Adrenal gland (tissue), 12 donors: ENCODE results near the gene PCSK4. TPM values are rescaled to one million over a fixed set of nuclear protein-coding genes. Genes with fewer than 3 reads are reported as not detected.

ENCODE experiments used
- DNase-seq, 7 donors: peaks; one replicate each; pipeline ENCODE4 v3.0.0-alpha.2; 2019 to 2020
- H3K27ac ChIP-seq, 5 donors: fragments of 200-600 bp; sonication (generic) in 4 of 5; 1 replicate in 3 of 5; 2 replicates in 2 of 5; pipeline versions ENCODE4 v1.5.1 to v1.8.0; 2016 to 2020; ENCODE audit warnings: mild to moderate bottlenecking in 1 of 5
- H3K27me3 ChIP-seq: fragments of 200-600 bp; 2 replicates; pipeline ENCODE4 v1.8.0; 2021
- H3K36me3 ChIP-seq, 2 donors: fragments of 200-600 bp; replicated peaks in 1 of 2; 1 replicate in 1 of 2; 2 replicates in 1 of 2; pipeline versions ENCODE4 v1.5.1 to v1.8.0; 2018 to 2022
- H3K4me1 ChIP-seq, 2 donors: fragments of 200-600 bp; replicated peaks in 1 of 2; 1 replicate in 1 of 2; 2 replicates in 1 of 2; pipeline versions ENCODE4 v1.5.1 to v1.8.0; 2018 to 2021
- H3K4me3 ChIP-seq, 4 donors: fragments of 200-600 bp; sonication (generic) in 3 of 4; one replicate each; pipeline ENCODE4 v1.5.1; 2016 to 2018
- H3K9me3 ChIP-seq, 3 donors: fragments of 200-600 bp; sonication (generic) in 1 of 3; replicated peaks in 1 of 3; 1 replicate in 2 of 3; 2 replicates in 1 of 3; pipeline versions ENCODE4 v1.5.1 to v1.8.0; 2016 to 2021
- CTCF ChIP-seq, 6 experiments: fragments of 450-650 bp in 4 of 6; fragments of 200-600 bp in 2 of 6; sonication (generic) in 1 of 6; IDR thresholded peaks; 1 replicate in 5 of 6; 2 replicates in 1 of 6; pipeline versions ENCODE4 v1.5.1 to v1.8.0; 2016 to 2021; ENCODE audit warnings: antibody characterized with exemption in 6 of 6, mild to moderate bottlenecking in 2 of 6, moderate library complexity in 1 of 6
- POLR2A ChIP-seq, 2 donors: fragments of 450-650 bp; IDR thresholded peaks; one replicate each; pipeline ENCODE4 v1.6.1; 2017; ENCODE audit warnings: antibody characterized with exemption in 2 of 2, mild to moderate bottlenecking in 2 of 2, moderate library complexity in 1 of 2
- WGBS, 4 donors: extraction: QIAGEN DNeasy Blood & Tissue Kit in 2 of 4; methylation state at CpG; one replicate each; pipeline versions ENCODE4 v1.1.5 to v1.1.7; 2013 to 2017; 5-methylcytosine and 5-hydroxymethylcytosine counted together
- intact Hi-C, 2 donors: fragments of 100-400 bp; cut with DNase I; formaldehyde crosslinking; loops; one replicate each; pipeline versions ENCODE4 v1.14.1 to v1.15.0; 2022 to 2023
- polyA plus RNA-seq, 3 donors: library from polyadenylated mRNA; stranded (reverse); fragments of 200-250 nt in 2 of 3; fragments of 350-450 nt in 1 of 3; fragmentation: Illumina TruSeq in 1 of 3; extraction: RNeasy Lipid Tissue Mini Kit (QIAGEN cat#74804) in 1 of 3; gene quantifications; one replicate each; pipeline ENCODE4 v1.2.3, GENCODE V29; 2013 to 2014
- total RNA-seq, 9 donors: library from RNA; depleted of rRNA in 4 of 9; stranded (reverse); fragments of >200 nt in 4 of 9; fragments of 120-200 nt in 1 of 9; fragmentation: NEBNext Ultra II Directional in 1 of 9; extraction: Animal tissue kit (Norgen Biotek cat#: 25700) in 1 of 9; gene quantifications; one replicate each; pipeline versions ENCODE4 v1.1.0 to v1.2.4, GENCODE V29; 2013 to 2023
- donor health status: healthy with polysubstance abuse.
- donor health status: Bipolar disorder and iron deficiency.
- donor health status: DM: yes; HTN: yes; CAD: no.
- donor health status: DM: no; HTN: no; CAD: no.
- donor health status: DM: no; HTN: no; CAD: no.
- donor health status: DM: yes; HTN: yes; CAD: no.

PCSK4 gene
- total and polyA plus RNA-seq, 12 donors: 1.2 to 29.7 (median 4.8) TPM

GRCh38 chr19:1486720-1487575 is 3.2 kb downstream of the PCSK4 start:
- Histone ChIP-seq H3K27me3 (no peaks in the 10 kb centered on the region), H3K9me3 (no peaks in the 10 kb centered on the region), H3K4me3 (no peak overlapping the region), H3K27ac (no peak overlapping the region), H3K36me3 (no peaks in the 10 kb centered on the region), H3K4me1 (peaks cover 6 to 15% of the 10 kb centered on the region in 2 donors)
- intact Hi-C loops: no loop called here
- no peak for TF ChIP-seq POLR2A (IDR thresholded peaks at IDR 0.05)
- WGBS, 4 donors: 92 to 96% (median 95%) methylated on average over 30 to 56 of the region's 56 CpGs
- DNase-seq: peak in 1 of 7 donors; percentile 23

GRCh38 chr19:1483979-1484428 is 6.1 kb downstream of the PCSK4 start:
- DNase-seq: peak in 1 of 7 donors; percentile 12
- Histone ChIP-seq H3K4me1 (peaks cover 0 to 5% of the 10 kb centered on the region in 2 donors), H3K9me3 (no peaks in the 10 kb centered on the region), H3K4me3 (no peak overlapping the region), H3K36me3 (no peaks in the 10 kb centered on the region), H3K27me3 (no peaks in the 10 kb centered on the region), H3K27ac (no peak overlapping the region)
- WGBS, 4 donors: 87 to 100% (median 90%) methylated on average over 1 to 23 of the region's 23 CpGs
- TF ChIP-seq CTCF (IDR thresholded peaks at IDR 0.05) (no peak), POLR2A (IDR thresholded peaks at IDR 0.05) (no peak)
- intact Hi-C loops: no loop called here

GRCh38 chr19:1483131-1483978 is 6.8 kb downstream of the PCSK4 start:
- H3K27ac ChIP-seq: no peak overlapping the region
- no peak overlapping the region for H3K4me3 ChIP-seq
- TF ChIP-seq POLR2A (IDR thresholded peaks at IDR 0.05) (no peak), CTCF (IDR thresholded peaks at IDR 0.05) (no peak)
- WGBS, 4 donors: 87 to 93% (median 91%) methylated on average over 15 to 77 of the region's 77 CpGs
- intact Hi-C loops: no loop called here
- H3K27me3 ChIP-seq: no peaks in the 10 kb centered on the region
- H3K4me1 ChIP-seq: peaks cover 2 to 8% of the 10 kb centered on the region in 2 donors
- no peaks in the 10 kb centered on the region for H3K36me3 ChIP-seq
- no peaks in the 10 kb centered on the region for H3K9me3 ChIP-seq
- peak in 1 of 7 donors; percentile 14 for DNase-seq

GRCh38 chr19:1482361-1483130 is 7.6 kb downstream of the PCSK4 start:
- no peak for TF ChIP-seq POLR2A (IDR thresholded peaks at IDR 0.05)
- TF ChIP-seq CTCF (IDR thresholded peaks at IDR 0.05): no peak
- 68 to 79% (median 78%) methylated on average over 12 to 37 of the region's 37 CpGs for WGBS, 4 donors
- intact Hi-C loops: no loop called here
- Histone ChIP-seq H3K4me3 (no peak overlapping the region), H3K4me1 (peaks cover 8 to 16% of the 10 kb centered on the region in 2 donors), H3K27me3 (no peaks in the 10 kb centered on the region), H3K9me3 (no peaks in the 10 kb centered on the region), H3K36me3 (no peaks in the 10 kb centered on the region), H3K27ac (no peak overlapping the region)
- DNase-seq: peak in 1 of 7 donors; percentile 19
